ENCODE data around the gene IQGAP1. TPM values are rescaled to one million over a fixed set of nuclear protein-coding genes. Genes with fewer than 3 reads are reported as not detected.

IQGAP1 gene
- total RNA-seq, 1 experiment from 2014 or later: 106 TPM

- TF ChIP-seq FOXP4 (CRISPR knock-in tag; IDR thresholded peaks at IDR 0.05) (no peak), ZNF138 (CRISPR knock-in tag; conservative IDR thresholded peaks at IDR 0.05) (no peak), ZNF416 (CRISPR knock-in tag; IDR thresholded peaks at IDR 0.05) (no peak), EMX1 (CRISPR knock-in tag; IDR thresholded peaks at IDR 0.05) (no peak), ZNF425 (CRISPR knock-in tag; conservative IDR thresholded peaks at IDR 0.05) (no peak), TEAD1 (CRISPR knock-in tag; IDR thresholded peaks at IDR 0.05) (no peak), ZNF512 (CRISPR knock-in tag; IDR thresholded peaks at IDR 0.05; ENCODE audit: borderline replicate concordance) (no peak), CDX4 (CRISPR knock-in tag; IDR thresholded peaks at IDR 0.05; ENCODE audit: borderline replicate concordance) (no peak), PRRX2 (CRISPR knock-in tag; IDR thresholded peaks at IDR 0.05) (no peak), NFE2L1 (CRISPR knock-in tag; IDR thresholded peaks at IDR 0.05) (no peak)
- TF ChIP-seq, protein P1, sequence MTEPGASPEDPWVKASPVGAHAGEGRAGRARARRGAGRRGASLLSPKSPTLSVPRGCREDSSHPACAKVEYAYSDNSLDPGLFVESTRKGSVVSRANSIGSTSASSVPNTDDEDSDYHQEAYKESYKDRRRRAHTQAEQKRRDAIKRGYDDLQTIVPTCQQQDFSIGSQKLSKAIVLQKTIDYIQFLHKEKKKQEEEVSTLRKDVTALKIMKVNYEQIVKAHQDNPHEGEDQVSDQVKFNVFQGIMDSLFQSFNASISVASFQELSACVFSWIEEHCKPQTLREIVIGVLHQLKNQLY (CRISPR knock-in tag; IDR thresholded peaks at IDR 0.05): no peak
- TF ChIP-seq, protein P2, sequence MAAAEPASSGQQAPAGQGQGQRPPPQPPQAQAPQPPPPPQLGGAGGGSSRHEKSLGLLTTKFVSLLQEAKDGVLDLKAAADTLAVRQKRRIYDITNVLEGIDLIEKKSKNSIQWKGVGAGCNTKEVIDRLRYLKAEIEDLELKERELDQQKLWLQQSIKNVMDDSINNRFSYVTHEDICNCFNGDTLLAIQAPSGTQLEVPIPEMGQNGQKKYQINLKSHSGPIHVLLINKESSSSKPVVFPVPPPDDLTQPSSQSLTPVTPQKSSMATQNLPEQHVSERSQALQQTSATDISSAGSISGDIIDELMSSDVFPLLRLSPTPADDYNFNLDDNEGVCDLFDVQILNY (CRISPR knock-in tag; IDR thresholded peaks at IDR 0.05): no peak
- TF ChIP-seq, protein P3, sequence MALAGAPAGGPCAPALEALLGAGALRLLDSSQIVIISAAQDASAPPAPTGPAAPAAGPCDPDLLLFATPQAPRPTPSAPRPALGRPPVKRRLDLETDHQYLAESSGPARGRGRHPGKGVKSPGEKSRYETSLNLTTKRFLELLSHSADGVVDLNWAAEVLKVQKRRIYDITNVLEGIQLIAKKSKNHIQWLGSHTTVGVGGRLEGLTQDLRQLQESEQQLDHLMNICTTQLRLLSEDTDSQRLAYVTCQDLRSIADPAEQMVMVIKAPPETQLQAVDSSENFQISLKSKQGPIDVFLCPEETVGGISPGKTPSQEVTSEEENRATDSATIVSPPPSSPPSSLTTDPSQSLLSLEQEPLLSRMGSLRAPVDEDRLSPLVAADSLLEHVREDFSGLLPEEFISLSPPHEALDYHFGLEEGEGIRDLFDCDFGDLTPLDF (CRISPR knock-in tag; IDR thresholded peaks at IDR 0.05): no peak
Measured at GRCh38 chr15:90459368-90459767, 71.3 kb downstream of the IQGAP1 start (continued).

- DNase-seq (ENCODE audit: low spot score): no peak
- Mint-ChIP-seq H3K27ac (no peak overlapping the region), H3K9me3 (no peaks in the 10 kb centered on the region), H3K4me3 (no peak overlapping the region), H3K4me1 (peaks cover 4% of the 10 kb centered on the region; the same call in 1 of the 2 replicates), H3K36me3 (peaks cover 32% of the 10 kb centered on the region), H3K27me3 (ENCODE audit: low read depth) (no peaks in the 10 kb centered on the region)
- TF ChIP-seq MYBL2 (CRISPR knock-in tag; IDR thresholded peaks at IDR 0.05) (no peak), PRRX2 (CRISPR knock-in tag; IDR thresholded peaks at IDR 0.05) (no peak), IRF1 (CRISPR knock-in tag; IDR thresholded peaks at IDR 0.05) (no peak), NFATC4 (CRISPR knock-in tag; IDR thresholded peaks at IDR 0.05) (no peak), CBFB (CRISPR knock-in tag; IDR thresholded peaks at IDR 0.05; ENCODE audit: low read depth) (no peak)
- TF ChIP-seq, protein P4, sequence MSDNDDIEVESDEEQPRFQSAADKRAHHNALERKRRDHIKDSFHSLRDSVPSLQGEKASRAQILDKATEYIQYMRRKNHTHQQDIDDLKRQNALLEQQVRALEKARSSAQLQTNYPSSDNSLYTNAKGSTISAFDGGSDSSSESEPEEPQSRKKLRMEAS (CRISPR knock-in tag; IDR thresholded peaks at IDR 0.05): no peak
- TF ChIP-seq, protein P3 (CRISPR knock-in tag; IDR thresholded peaks at IDR 0.05): no peak
- ChIA-PET POLR2A (no interaction called here), CTCF (interaction anchor here (0.7 to 1.4 kb wide), 3 partner anchors 8 to 140 kb away, joined by 3 to 5 read pairs (median 3); no protein-coding TSS in a partner anchor)
- ATAC-seq: no peak
Measured at GRCh38 chr15:90460142-90460824, 72.2 kb downstream of the IQGAP1 start.

Data from WTC11 (cell line).